GM12875 (cell line): ENCODE results near the gene C2orf49.

Source experiments
- H3K4me3 ChIP-seq: one replicate; pipeline ENCODE4 v1.5.1; 2011; ENCODE audit warnings: low read depth, low read length, control low read depth
- CTCF ChIP-seq: IDR thresholded peaks from 2 replicates; pipeline ENCODE4 v1.5.1; 2011; ENCODE audit warnings: low read depth, mild to moderate bottlenecking, control low read depth, inconsistent platforms, low read length, moderate library complexity, borderline replicate concordance; ENCODE audit not compliant: insufficient read depth

C2orf49 gene

GRCh38 chr2:105390454-105390853, 53.1 kb downstream of the C2orf49 start:
- no peak overlapping the region for H3K4me3 ChIP-seq
- no peak for TF ChIP-seq CTCF

DNA sequence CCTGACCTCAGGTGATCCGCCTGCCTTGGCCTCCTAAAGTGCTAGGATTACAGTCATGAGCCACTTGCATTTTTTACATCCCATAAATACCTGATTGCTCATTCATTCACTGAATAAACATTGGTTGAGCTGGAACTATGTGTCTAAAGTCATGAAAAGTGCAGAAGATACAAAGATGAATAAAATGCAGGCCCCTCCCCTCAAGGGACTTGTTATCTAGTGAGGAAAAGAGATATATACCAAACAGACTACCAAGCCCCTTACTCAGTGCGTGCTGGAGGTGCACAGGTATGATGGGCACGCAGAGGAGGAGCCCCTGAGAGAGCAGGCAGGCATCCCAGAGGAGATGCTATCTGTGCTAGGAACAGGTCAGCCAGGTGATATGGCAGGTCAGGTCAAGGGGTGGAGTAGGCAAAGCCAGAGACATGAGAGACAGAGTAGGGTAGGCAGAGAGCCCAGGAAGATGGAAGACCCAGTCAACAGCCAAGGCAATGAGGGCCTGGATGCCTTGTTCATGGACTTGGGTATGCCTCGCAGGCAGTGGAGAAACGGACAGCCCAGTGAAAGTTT, 53.8 kb downstream of the C2orf49 start:
- no peak overlapping the region for H3K4me3 ChIP-seq
- no peak for TF ChIP-seq CTCF

DNA sequence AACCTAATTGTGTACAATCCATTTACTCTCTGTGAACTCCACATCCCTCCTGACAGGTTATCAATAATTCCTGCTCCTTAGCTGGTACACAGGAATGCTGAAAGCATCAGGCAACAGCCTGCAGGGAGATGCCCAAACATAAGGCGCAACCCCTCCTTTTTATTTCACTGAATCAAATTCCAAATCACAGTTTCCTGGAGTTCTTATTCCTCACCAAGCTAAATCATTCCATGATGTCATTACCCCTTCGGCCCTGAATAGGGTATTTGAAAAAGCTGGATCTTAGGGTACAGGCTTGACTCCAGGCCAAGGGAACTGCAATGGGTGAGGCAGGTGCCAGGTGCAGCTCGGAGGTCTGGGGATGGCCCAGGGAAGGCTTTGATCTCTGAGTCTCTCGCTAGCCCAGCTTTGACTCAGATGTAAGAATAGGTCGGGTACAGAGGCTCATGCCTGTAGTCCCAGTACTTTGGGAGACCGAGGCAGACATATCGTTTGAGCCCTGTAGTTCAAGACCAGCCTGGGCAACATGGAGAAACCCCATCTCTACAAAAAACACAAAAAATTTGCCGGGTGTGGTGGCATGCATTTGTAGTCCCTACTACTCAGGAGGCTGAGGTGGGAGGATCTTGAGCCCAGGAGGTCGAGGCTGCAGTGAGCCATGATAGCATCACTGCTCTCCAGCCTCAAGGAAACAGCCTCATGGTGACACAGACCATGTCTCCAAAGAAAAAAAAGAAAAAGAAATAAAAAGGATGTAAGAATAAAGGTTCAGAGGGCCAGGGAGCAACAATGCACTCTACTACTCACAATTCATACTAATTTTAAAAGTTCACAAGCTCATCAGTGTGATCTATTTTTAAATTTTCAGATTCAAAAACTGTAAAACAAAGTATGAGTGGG, 54.7 kb downstream of the C2orf49 start:
- TF ChIP-seq CTCF, result no peak
- H3K4me3 ChIP-seq, result no peak overlapping the region

- TF ChIP-seq CTCF, result no peak
- no peak overlapping the region for H3K4me3 ChIP-seq
These were observed 56.2 kb downstream of the C2orf49 start for GRCh38 chr2:105393373-105394055.

DNA sequence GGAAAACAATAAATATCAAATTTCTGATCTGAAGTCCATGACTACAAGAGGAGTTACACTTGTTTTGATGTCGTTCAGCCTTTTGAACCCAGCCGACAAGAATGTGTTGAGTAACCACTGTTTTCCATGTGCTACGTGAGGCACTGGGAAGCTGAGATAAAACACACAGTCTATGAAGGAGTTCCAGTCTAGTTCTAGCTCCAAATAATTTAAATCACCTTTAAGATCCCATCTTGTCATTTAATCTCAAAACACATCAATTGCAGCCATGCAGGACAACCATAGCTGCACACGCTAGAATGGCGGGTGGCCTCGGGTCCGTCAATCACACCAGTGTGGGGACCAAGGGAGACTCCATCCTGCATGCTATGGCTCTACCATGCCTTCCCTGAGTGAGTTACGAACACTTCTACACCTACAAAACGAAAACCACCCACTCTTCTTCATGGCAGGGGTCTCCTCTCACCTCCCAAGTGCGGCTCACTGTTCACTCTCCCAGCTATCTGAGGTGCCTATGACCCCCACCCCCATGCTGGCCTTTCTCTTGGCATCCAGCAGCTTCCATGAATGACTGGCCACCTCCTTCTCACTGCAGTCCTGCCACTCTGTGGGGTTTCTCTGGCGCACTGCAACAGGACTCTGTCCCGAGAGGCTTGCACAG, 57.7 kb downstream of the C2orf49 start:
- no peak overlapping the region for H3K4me3 ChIP-seq
- TF ChIP-seq CTCF, result no peak

DNA sequence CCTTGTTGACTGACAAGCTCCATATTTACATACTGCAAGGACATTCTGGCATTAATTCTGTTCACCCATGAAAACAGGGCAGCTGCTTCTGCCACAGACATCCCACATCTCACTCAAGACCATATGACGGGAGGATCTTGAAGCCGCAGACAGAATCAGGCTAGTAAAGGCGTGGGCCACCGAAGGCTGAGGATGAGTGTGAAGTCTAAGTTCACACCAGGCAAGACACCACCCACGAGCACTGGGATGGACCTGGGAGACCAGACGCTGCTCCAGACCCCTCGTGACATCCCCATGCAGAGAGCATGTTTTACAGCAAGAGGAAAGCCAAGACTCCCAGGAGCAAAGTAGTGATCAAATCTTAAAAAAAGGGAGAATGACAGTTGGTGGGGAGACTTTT, 58.4 kb downstream of the C2orf49 start:
- TF ChIP-seq CTCF, result no peak
- H3K4me3 ChIP-seq, result no peak overlapping the region
